DOHH2 (cell line): ENCODE measurements around the gene SH3BP5.

Experiments used
- EZH2phosphoT487 ChIP-seq: fragments of 200-600 bp; sonication (generic); IDR thresholded peaks from 2 replicates; pipeline ENCODE4 v1.6.1; 2017; ENCODE audit warnings: borderline replicate concordance, mild to moderate bottlenecking, antibody characterized with exemption, low read length, moderate library complexity, mixed read lengths
- TF ChIP-seq, protein P1 (sequence below): fragments of 200-600 bp; sonication (generic); IDR thresholded peaks from one replicate; pipeline ENCODE4 v1.5.1; 2014; ENCODE audit warnings: antibody characterized with exemption, mild to moderate bottlenecking, low read depth, low read length; ENCODE audit not compliant: poor library complexity, severe bottlenecking

DNA sequence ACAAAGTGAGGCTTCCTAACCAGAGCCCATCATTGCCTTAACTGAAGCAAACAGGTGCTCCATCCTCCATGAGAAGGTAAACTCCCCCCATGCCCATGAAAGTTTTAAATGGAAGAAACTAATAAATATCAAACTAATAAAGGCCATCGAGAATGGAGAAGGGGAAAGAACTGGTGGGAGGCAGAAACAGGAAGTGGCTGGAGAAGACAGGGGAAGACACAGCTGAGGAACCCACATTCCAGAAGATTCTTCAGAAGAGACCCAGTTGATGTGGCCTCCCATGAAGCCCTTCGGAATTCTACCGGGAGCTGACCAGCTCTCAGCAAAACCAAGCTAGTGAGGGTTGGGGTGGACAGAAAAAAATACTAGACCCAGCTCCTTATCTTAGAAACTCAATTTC is 41.6 kb downstream of the SH3BP5 start:
- TF ChIP-seq, protein P1, sequence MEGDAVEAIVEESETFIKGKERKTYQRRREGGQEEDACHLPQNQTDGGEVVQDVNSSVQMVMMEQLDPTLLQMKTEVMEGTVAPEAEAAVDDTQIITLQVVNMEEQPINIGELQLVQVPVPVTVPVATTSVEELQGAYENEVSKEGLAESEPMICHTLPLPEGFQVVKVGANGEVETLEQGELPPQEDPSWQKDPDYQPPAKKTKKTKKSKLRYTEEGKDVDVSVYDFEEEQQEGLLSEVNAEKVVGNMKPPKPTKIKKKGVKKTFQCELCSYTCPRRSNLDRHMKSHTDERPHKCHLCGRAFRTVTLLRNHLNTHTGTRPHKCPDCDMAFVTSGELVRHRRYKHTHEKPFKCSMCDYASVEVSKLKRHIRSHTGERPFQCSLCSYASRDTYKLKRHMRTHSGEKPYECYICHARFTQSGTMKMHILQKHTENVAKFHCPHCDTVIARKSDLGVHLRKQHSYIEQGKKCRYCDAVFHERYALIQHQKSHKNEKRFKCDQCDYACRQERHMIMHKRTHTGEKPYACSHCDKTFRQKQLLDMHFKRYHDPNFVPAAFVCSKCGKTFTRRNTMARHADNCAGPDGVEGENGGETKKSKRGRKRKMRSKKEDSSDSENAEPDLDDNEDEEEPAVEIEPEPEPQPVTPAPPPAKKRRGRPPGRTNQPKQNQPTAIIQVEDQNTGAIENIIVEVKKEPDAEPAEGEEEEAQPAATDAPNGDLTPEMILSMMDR: no peak
- no peak for TF ChIP-seq EZH2phosphoT487
